SU-DHL-6 (cell line): ENCODE data around the gene ACVR1.

ENCODE experiments used
- H2AFZ ChIP-seq: fragments of 200-600 bp; sonication (generic); 2 replicates; pipeline ENCODE4 v1.6.1; 2014; ENCODE audit warnings: low read depth, mild to moderate bottlenecking, moderate library complexity, mixed read lengths, antibody characterized with exemption, low read length; ENCODE audit not compliant: severe bottlenecking
- H3F3A ChIP-seq: fragments of 200-600 bp; shearing (Covaris generic); 2 replicates; pipeline ENCODE4 v1.6.0; 2016; ENCODE audit warnings: antibody characterized with exemption, mild to moderate bottlenecking; ENCODE audit not compliant: insufficient read depth
- H3K27ac ChIP-seq: fragments of 200-600 bp; sonication (generic); 2 replicates; pipeline ENCODE4 v1.5.1; 2016; ENCODE audit warnings: low read depth, mild to moderate bottlenecking, low read length, moderate library complexity, mixed read lengths
- H3K27me3 ChIP-seq: fragments of 200-600 bp; sonication (generic), shearing (Covaris generic); 2 replicates; pipeline ENCODE4 v1.6.0; 2014; ENCODE audit warnings: mild to moderate bottlenecking, low read length
- H3K36me3 ChIP-seq: fragments of 200-600 bp; sonication (generic); 2 replicates; pipeline ENCODE4 v1.6.1; 2014; ENCODE audit warnings: mild to moderate bottlenecking, low read length, mixed read lengths
- H3K4me2 ChIP-seq: fragments of 300-600, 200-600 bp; shearing (Covaris generic), sonication (generic); 2 replicates; pipeline ENCODE4 v1.6.0; 2014; ENCODE audit warnings: low read length, low read depth, mild to moderate bottlenecking; ENCODE audit not compliant: poor library complexity, severe bottlenecking
- H3K4me3 ChIP-seq: fragments of 200-600 bp; sonication (generic); 2 replicates; pipeline ENCODE4 v1.5.1; 2014; ENCODE audit warnings: antibody characterized with exemption, low read length, mild to moderate bottlenecking, mixed read lengths; ENCODE audit not compliant: insufficient read depth, poor library complexity, severe bottlenecking
- H3K79me2 ChIP-seq: fragments of 200-600 bp; sonication (generic); 2 replicates; pipeline ENCODE4 v1.6.1; 2014; ENCODE audit warnings: mild to moderate bottlenecking, low read length, moderate library complexity; ENCODE audit not compliant: insufficient read depth
- H3K9ac ChIP-seq: fragments of 200-600 bp; sonication (generic); 2 replicates; pipeline ENCODE4 v1.7.0; 2014; ENCODE audit warnings: mild to moderate bottlenecking, low read length
- H3K9me2 ChIP-seq: fragments of 200-600 bp; sonication (generic); replicated peaks from 2 replicates; pipeline ENCODE4 v1.6.1; 2014; ENCODE audit warnings: low read length; ENCODE audit not compliant: insufficient read depth
- H3K9me3 ChIP-seq: fragments of 200-600 bp; sonication (generic); 2 replicates; pipeline ENCODE4 v1.6.1; 2014; ENCODE audit warnings: low read length, mixed read lengths; ENCODE audit not compliant: insufficient read depth
- H4K20me1 ChIP-seq: fragments of 200-600 bp; sonication (generic); 2 replicates; pipeline ENCODE4 v1.6.1; 2014; ENCODE audit warnings: low read depth, mild to moderate bottlenecking, antibody characterized with exemption, low read length, moderate library complexity, mixed read lengths
- EZH2phosphoT487 ChIP-seq: fragments of 200-600 bp; sonication (generic), shearing (Covaris generic); conservative IDR thresholded peaks from 2 replicates; pipeline ENCODE4 v1.6.1; 2018; ENCODE audit warnings: mild to moderate bottlenecking, antibody characterized with exemption, low read length, moderate library complexity, mixed read lengths
- TF ChIP-seq, protein P1 (sequence below): fragments of 200-600 bp; sonication (generic); IDR thresholded peaks from one replicate; pipeline ENCODE4 v1.5.1; 2017; ENCODE audit warnings: antibody characterized with exemption, mild to moderate bottlenecking, low read length, moderate library complexity; ENCODE audit not compliant: insufficient read depth, poor library complexity, severe bottlenecking

ACVR1 gene

DNA sequence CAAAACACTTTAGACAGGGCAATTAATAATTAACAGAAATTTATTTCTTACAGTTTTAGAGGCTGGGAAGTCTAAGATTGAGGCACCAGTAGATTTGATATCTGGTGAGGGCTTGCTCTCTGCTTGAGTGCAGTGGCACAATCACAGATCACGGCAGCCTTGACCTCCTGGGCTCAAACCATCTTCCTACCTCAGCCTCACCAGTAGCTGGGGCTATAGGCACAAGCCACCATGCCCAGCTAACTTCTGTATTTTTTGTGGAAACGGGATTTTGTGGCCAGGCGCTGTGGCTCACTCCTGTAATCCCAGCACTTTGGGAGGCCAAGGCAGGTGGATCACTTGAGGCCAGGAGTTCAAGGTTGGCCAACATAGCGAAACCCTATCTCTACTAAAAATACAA, 29.0 kb upstream of the ACVR1 start:
- no peaks in the 10 kb centered on the region for H4K20me1 ChIP-seq
- TF ChIP-seq, protein P1, sequence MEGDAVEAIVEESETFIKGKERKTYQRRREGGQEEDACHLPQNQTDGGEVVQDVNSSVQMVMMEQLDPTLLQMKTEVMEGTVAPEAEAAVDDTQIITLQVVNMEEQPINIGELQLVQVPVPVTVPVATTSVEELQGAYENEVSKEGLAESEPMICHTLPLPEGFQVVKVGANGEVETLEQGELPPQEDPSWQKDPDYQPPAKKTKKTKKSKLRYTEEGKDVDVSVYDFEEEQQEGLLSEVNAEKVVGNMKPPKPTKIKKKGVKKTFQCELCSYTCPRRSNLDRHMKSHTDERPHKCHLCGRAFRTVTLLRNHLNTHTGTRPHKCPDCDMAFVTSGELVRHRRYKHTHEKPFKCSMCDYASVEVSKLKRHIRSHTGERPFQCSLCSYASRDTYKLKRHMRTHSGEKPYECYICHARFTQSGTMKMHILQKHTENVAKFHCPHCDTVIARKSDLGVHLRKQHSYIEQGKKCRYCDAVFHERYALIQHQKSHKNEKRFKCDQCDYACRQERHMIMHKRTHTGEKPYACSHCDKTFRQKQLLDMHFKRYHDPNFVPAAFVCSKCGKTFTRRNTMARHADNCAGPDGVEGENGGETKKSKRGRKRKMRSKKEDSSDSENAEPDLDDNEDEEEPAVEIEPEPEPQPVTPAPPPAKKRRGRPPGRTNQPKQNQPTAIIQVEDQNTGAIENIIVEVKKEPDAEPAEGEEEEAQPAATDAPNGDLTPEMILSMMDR: no peak
- no peak for TF ChIP-seq EZH2phosphoT487
- H3K4me2 ChIP-seq: no peak overlapping the region
- H3K9me2 ChIP-seq: no peaks in the 10 kb centered on the region
- H3K9me3 ChIP-seq: no peaks in the 10 kb centered on the region
- H3K27me3 ChIP-seq: no peaks in the 10 kb centered on the region
- no peaks in the 10 kb centered on the region for H3K36me3 ChIP-seq
- H3K27ac ChIP-seq: no peak overlapping the region
- H3F3A ChIP-seq: no peaks in the 10 kb centered on the region
- no peak overlapping the region for H2AFZ ChIP-seq
- H3K79me2 ChIP-seq: no peaks in the 10 kb centered on the region
- H3K9ac ChIP-seq: no peak overlapping the region
- H3K4me3 ChIP-seq: no peak overlapping the region

DNA sequence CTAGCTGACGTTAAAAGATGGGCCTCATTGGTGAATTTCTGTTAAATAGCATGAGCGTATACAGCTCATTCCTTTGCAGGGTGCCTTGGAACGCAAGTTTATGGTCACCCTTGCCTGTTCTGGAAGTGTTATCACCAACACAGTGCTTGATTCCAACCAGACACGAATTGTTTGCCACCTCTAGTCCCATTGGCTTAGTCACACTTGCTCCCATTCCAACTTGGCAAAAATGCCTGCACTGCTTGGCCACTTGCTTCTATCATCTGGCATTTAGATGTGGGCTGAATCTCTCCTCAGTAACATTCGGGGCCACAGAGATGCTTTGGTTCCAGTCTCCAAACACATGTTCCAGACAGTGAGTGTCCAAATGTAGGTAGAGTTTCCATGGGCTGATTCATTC, 27.5 kb upstream of the ACVR1 start:
- TF ChIP-seq EZH2phosphoT487: no peak
- TF ChIP-seq, protein P1: no peak
- H3K4me3 ChIP-seq: no peak overlapping the region
- H2AFZ ChIP-seq: no peak overlapping the region
- H3K27me3 ChIP-seq: no peaks in the 10 kb centered on the region
- no peaks in the 10 kb centered on the region for H3K9me2 ChIP-seq
- H3K9ac ChIP-seq: no peak overlapping the region
- H3K27ac ChIP-seq: no peak overlapping the region
- no peaks in the 10 kb centered on the region for H3F3A ChIP-seq
- H3K79me2 ChIP-seq: no peaks in the 10 kb centered on the region
- no peak overlapping the region for H3K4me2 ChIP-seq
- no peaks in the 10 kb centered on the region for H4K20me1 ChIP-seq
- H3K36me3 ChIP-seq: no peaks in the 10 kb centered on the region
- H3K9me3 ChIP-seq: no peaks in the 10 kb centered on the region

DNA sequence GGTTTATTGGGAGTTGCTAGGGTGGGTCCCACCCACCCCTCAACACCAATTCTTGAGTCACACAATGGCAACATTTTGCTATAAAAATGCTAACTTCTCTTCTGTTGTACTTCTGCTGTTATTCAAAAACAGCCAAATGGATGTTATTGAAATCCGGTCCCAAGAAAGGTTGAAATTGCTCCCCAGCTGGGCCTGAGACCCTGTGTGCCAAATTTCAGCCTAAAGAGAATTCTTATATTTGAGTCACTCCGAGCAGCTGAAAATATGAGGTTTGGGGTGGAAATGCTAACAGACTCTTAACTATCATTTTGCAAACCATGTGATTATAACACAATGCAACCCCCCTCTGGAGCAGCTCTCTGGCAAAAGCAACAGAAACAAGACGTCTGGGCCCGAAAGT, 27.0 kb upstream of the ACVR1 start:
- no peaks in the 10 kb centered on the region for H3F3A ChIP-seq
- H3K27ac ChIP-seq: no peak overlapping the region
- no peaks in the 10 kb centered on the region for H3K9me3 ChIP-seq
- no peak overlapping the region for H3K9ac ChIP-seq
- no peak overlapping the region for H3K4me3 ChIP-seq
- H2AFZ ChIP-seq: no peak overlapping the region
- H3K79me2 ChIP-seq: no peaks in the 10 kb centered on the region
- H4K20me1 ChIP-seq: no peaks in the 10 kb centered on the region
- no peak overlapping the region for H3K4me2 ChIP-seq
- no peaks in the 10 kb centered on the region for H3K27me3 ChIP-seq
- no peaks in the 10 kb centered on the region for H3K36me3 ChIP-seq
- TF ChIP-seq, protein P1: no peak
- TF ChIP-seq EZH2phosphoT487: no peak
- no peaks in the 10 kb centered on the region for H3K9me2 ChIP-seq

DNA sequence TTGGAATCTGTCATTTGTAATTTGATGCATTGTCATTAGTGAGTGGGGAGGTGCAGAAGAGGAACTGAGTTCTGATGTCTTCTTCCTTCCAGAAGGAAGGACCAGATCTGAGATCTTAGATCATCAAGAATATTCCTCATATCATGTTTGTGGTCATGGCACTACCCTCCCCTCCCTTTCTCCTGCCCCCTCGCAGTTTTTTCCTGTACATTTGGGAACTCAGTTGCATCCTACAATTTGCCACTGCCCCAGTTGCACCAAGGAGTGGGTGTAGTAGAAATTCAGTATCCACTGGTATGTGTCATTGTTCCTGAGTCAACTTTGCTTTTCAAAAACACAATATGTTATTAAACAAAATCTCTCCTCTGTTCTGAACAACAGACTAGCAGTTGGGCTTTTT, 26.6 kb upstream of the ACVR1 start:
- Histone ChIP-seq H3K4me2 (no peak overlapping the region), H2AFZ (no peak overlapping the region), H3K9ac (no peak overlapping the region)

More for the DNA sequence above, 26.6 kb upstream of the ACVR1 start:
- no peaks in the 10 kb centered on the region for H3K27me3 ChIP-seq
- no peaks in the 10 kb centered on the region for H3K79me2 ChIP-seq
- H4K20me1 ChIP-seq: no peaks in the 10 kb centered on the region
- no peaks in the 10 kb centered on the region for H3K36me3 ChIP-seq
- no peak overlapping the region for H3K27ac ChIP-seq
- no peak overlapping the region for H3K4me3 ChIP-seq
- TF ChIP-seq, protein P1: no peak
- no peak for TF ChIP-seq EZH2phosphoT487
- no peaks in the 10 kb centered on the region for H3K9me3 ChIP-seq
- H3K9me2 ChIP-seq: no peaks in the 10 kb centered on the region
- no peaks in the 10 kb centered on the region for H3F3A ChIP-seq
